ENCODE results near the gene CNPY3.
A peak's percentile ranks its signal among the peaks of the same experiment; 100 is the strongest.

GRCh38 chr6:42929821-42930360, 611 bp downstream of the CNPY3 start:
- TF ChIP-seq BHLHE40 (IDR thresholded peaks at IDR 0.05; ENCODE audit: borderline replicate concordance in 1 of 2, low read depth in 2 of 2, low read length in 1 of 2) (peak; percentile 76 to 81), IRF3 (IDR thresholded peaks at IDR 0.05) (no peak; the same call in 1 of the 2 replicates)

All from GM12878 (cell line).